GM10266 (cell line): ENCODE data around the gene NCOA7.

ENCODE experiments used
- DNase-seq: peaks from one replicate; pipeline ENCODE4 v3.0.0; 2012; ENCODE audit errors: extremely low spot score
- CTCF ChIP-seq: IDR thresholded peaks from 2 replicates; pipeline ENCODE4 v1.5.1; 2012; ENCODE audit warnings: mild to moderate bottlenecking, low read depth; ENCODE audit not compliant: control insufficient read depth, insufficient read depth; ENCODE audit errors: missing control alignments

Gene NCOA7

GRCh38 chr6:125750692-125751333 is 39.9 kb upstream of the NCOA7 start:
- no peak for TF ChIP-seq CTCF
- DNase-seq, result no peak

- no peak for DNase-seq
- TF ChIP-seq CTCF, result no peak
Measured at GRCh38 chr6:125751334-125751916, 39.3 kb upstream of the NCOA7 start.

- no peak for DNase-seq
- TF ChIP-seq CTCF, result no peak
Measured at GRCh38 chr6:125752773-125753172, 38.0 kb upstream of the NCOA7 start.

GRCh38 chr6:125753218-125753936 is 37.4 kb upstream of the NCOA7 start:
- TF ChIP-seq CTCF, result peak; percentile 47
- peak; percentile 51 for DNase-seq

- no peak for DNase-seq
- no peak for TF ChIP-seq CTCF
Measured at GRCh38 chr6:125753937-125754259, 36.9 kb upstream of the NCOA7 start.

GRCh38 chr6:125754566-125754965 is 36.2 kb upstream of the NCOA7 start:
- TF ChIP-seq CTCF, result no peak
- no peak for DNase-seq
